ENCODE data around the gene CISH. TPM values are rescaled to one million over a fixed set of nuclear protein-coding genes. Genes with fewer than 3 reads are reported as not detected.

Gene CISH
- total and polyA plus RNA-seq, 9 of the 15 experiments (the other 6 are each of a cell fraction or from before 2014, with no cell fraction given), result 1.7 to 47.7 (median 18.3) TPM

GRCh38 chr3:50617096-50617791 lies 5.7 kb upstream of the CISH start, which contains the start of gene MAPKAPK3 (continued):
- TF ChIP-seq ZNF12 (CRISPR knock-in tag; IDR thresholded peaks at IDR 0.05), result no peak
- no peak for TF ChIP-seq DMBX1 (CRISPR knock-in tag; IDR thresholded peaks at IDR 0.05; ENCODE audit: borderline replicate concordance)
- no peak for TF ChIP-seq ZNF830 (CRISPR knock-in tag; IDR thresholded peaks at IDR 0.05)
- no peak for TF ChIP-seq CHAMP1 (IDR thresholded peaks at IDR 0.05)
- TF ChIP-seq RBM39 (optimal IDR thresholded peaks at IDR 0.05; ENCODE audit: low read depth, low read length), result no peak
- no peak for TF ChIP-seq PRMT5 (CRISPR knock-in tag; IDR thresholded peaks at IDR 0.05)
- TF ChIP-seq NFYB (IDR thresholded peaks at IDR 0.05; ENCODE audit: extremely low read depth, insufficient read length), result no peak
- TF ChIP-seq IFI16 (CRISPR knock-in tag; IDR thresholded peaks at IDR 0.05), result no peak
- no peak for TF ChIP-seq PTBP1 (IDR thresholded peaks at IDR 0.05; ENCODE audit: low read depth, low read length)
- no peak for TF ChIP-seq NCOA4 (IDR thresholded peaks at IDR 0.05; ENCODE audit: partially characterized antibody)
- TF ChIP-seq ZNF384 (IDR thresholded peaks at IDR 0.05; ENCODE audit: low read depth, low read length), result no peak
- TF ChIP-seq USF2 (CRISPR knock-in tag; IDR thresholded peaks at IDR 0.05), result peak; percentile 77
- peak; percentile 58; the same call in 1 of the 2 replicates for TF ChIP-seq CXXC5 (CRISPR knock-in tag; IDR thresholded peaks at IDR 0.05)
- no peak for TF ChIP-seq MBD1 (CRISPR knock-in tag; IDR thresholded peaks at IDR 0.05)
- no peak for TF ChIP-seq HOMEZ (CRISPR knock-in tag; IDR thresholded peaks at IDR 0.05)
- peak; percentile 54; the same call in 1 of the 2 replicates for TF ChIP-seq MYC (IDR thresholded peaks at IDR 0.05; ENCODE audit: low read depth, low read length)
- no peak for TF ChIP-seq MYC (CRISPR knock-in tag; IDR thresholded peaks at IDR 0.05; ENCODE audit: borderline replicate concordance, low read depth)
- no peak for TF ChIP-seq SREBF2 (CRISPR knock-in tag; IDR thresholded peaks at IDR 0.05)
- TF ChIP-seq TRIM28 (IDR thresholded peaks at IDR 0.05), result no peak
- no peak for TF ChIP-seq CHD1 (IDR thresholded peaks at IDR 0.05; ENCODE audit: low read length)
- no peak for TF ChIP-seq TSC22D4 (tag; IDR thresholded peaks at IDR 0.05)
- no peak for TF ChIP-seq LARP7 (IDR thresholded peaks at IDR 0.05)

Data from K562 (cell line).